ENCODE measurements around the gene SUPT5H. TPM values are rescaled to one million over a fixed set of nuclear protein-coding genes. Genes with fewer than 3 reads are reported as not detected.

The SUPT5H gene
- total and polyA plus RNA-seq, 2 of the 13 experiments (the other 11 are each of a cell fraction or from before 2014, with no cell fraction given): 48.2 to 51.7 TPM

GRCh38 chr19:39427707-39428106, 17.7 kb upstream of the SUPT5H start:
- ChIA-PET POLR2A (interaction anchor here (1.0 to 5.7 kb wide), 10 partner anchors 8 to 36 kb away, joined by 3 to 44 read pairs (median 18); partner anchors contain the start of genes MED29, PAF1, PLEKHG2 and RPS16), CTCF (ENCODE audit: low intra/inter-chr PET ratio, low total read pairs) (no interaction called here)
- intact Hi-C loops (cut with micrococcal nuclease; ENCODE audit: unreplicated experiment): no loop called here
- Histone ChIP-seq H2AFZ (ENCODE audit: low read length) (no peak overlapping the region), H4K20me1 (ENCODE audit: insufficient read depth, low read length) (peaks cover 3% of the 10 kb centered on the region; the same call in 1 of the 2 replicates), H3K4me3 (replicated peaks in 1 of 3; ENCODE audit: insufficient read depth in 1 of 3, low read depth in 2 of 3, low read length in 3 of 3) (peak overlapping the region in 1 of 3 experiments; percentile 72; a peak in 1 of 6 replicates), H3K79me2 (ENCODE audit: insufficient read depth, low read length) (no peaks in the 10 kb centered on the region), H3K4me1 (ENCODE audit: insufficient read depth, low read length) (peaks cover 46% of the 10 kb centered on the region), H3K4me2 (ENCODE audit: low read depth, low read length) (peak overlapping the region; percentile 99), H3K36me3 (replicated peaks in 1 of 2; ENCODE audit: control insufficient read depth in 1 of 2, insufficient read depth in 2 of 2, low read length in 2 of 2) (peaks cover 4 to 5% of the 10 kb centered on the region in 2 experiments; a peak in 3 of 5 replicates), H3K27ac (ENCODE audit: extremely low read length, insufficient read depth, low read length) (peak overlapping the region; percentile 62), H3K27me3 (ENCODE audit: control insufficient read depth in 1 of 2, insufficient read depth in 2 of 2, low read length in 2 of 2) (no peaks in the 10 kb centered on the region), H3K9ac (ENCODE audit: insufficient read depth, low read depth, low read length) (peak overlapping the region; percentile 70; the same call in 1 of the 2 replicates), H3K9me3 (ENCODE audit: low read length) (no peaks in the 10 kb centered on the region)
- no peak for DNase-seq (ENCODE audit: low spot score)
- no TSS peak for BruUV-seq (replicated peaks)
- FAIRE-seq: no peak
- in situ Hi-C loops (cut with HindIII; ENCODE audit: extremely low pct_ligation_motif_present, low pct_unique_long_range_greater_than_20kb): no loop called here
- WGBS (ENCODE audit: low lambda C conversion rate): 82% methylated on average over 11 of the region's 11 CpGs
- ATAC-seq: no peak
- TF ChIP-seq ZNF318 (CRISPR knock-in tag; IDR thresholded peaks at IDR 0.05) (0 out of 2 replicates have a peak, but pooled peaks have one; percentile 52), ZNF609 (CRISPR knock-in tag; IDR thresholded peaks at IDR 0.05; ENCODE audit: borderline replicate concordance) (no peak), IRF9 (CRISPR knock-in tag; IDR thresholded peaks at IDR 0.05; ENCODE audit: borderline replicate concordance) (0 out of 2 replicates have a peak, but pooled peaks have one; percentile 11), IRF2 (CRISPR knock-in tag; IDR thresholded peaks at IDR 0.05) (no peak), ZNF431 (CRISPR knock-in tag; IDR thresholded peaks at IDR 0.05; ENCODE audit: borderline replicate concordance, low read depth) (no peak), HES4 (CRISPR knock-in tag; IDR thresholded peaks at IDR 0.05; ENCODE audit: borderline replicate concordance) (0 out of 2 replicates have a peak, but pooled peaks have one; percentile 38), ZNF768 (CRISPR knock-in tag; IDR thresholded peaks at IDR 0.05) (peak; percentile 88)
